Superior temporal gyrus (tissue), 1 donor: Measurements from ENCODE around the gene CD74.
"Not testable (repeated sequence)": the region's sequence is repeated elsewhere in the genome, so short reads cannot be mapped to it uniquely, and the experiment has no call there.

Source experiments
- DNase-seq: peaks from one replicate; pipeline ENCODE4 v3.0.0-alpha.2; 2016; ENCODE audit errors: extremely low spot score

Gene CD74

GRCh38 chr5:150412319-150413175 is at the start of gene CD74:
Gene CD74 (minus strand): TSS chr5:150412910. CDS start chr5:150412749, 161 bp downstream.
- peak; percentile 73 for DNase-seq

GRCh38 chr5:150461231-150461630 is 48.5 kb upstream of the CD74 start:
- DNase-seq = no peak

DNA sequence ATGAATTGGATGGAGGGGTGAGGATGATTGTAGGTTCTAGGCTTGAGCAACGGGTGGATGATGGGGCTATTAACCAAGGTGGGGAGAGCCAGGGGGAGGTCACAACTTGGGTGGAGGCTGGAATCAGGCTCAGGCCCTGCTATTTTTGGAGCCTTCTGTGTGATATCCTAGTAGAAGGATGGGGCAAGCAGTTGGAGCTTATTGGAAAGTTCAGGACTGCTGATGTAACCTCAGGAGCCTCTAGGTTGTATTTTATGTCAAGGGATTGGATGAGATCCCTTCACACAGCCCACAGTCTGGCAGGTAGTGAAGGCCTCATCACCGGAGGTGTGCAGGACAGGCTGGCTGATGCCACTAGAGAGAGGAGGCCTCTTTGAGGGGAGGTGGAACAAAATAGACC is 48.1 kb upstream of the CD74 start:
- no peak for DNase-seq

GRCh38 chr5:150458802-150459557 is 46.3 kb upstream of the CD74 start:
- peak; percentile 81 for DNase-seq

DNA sequence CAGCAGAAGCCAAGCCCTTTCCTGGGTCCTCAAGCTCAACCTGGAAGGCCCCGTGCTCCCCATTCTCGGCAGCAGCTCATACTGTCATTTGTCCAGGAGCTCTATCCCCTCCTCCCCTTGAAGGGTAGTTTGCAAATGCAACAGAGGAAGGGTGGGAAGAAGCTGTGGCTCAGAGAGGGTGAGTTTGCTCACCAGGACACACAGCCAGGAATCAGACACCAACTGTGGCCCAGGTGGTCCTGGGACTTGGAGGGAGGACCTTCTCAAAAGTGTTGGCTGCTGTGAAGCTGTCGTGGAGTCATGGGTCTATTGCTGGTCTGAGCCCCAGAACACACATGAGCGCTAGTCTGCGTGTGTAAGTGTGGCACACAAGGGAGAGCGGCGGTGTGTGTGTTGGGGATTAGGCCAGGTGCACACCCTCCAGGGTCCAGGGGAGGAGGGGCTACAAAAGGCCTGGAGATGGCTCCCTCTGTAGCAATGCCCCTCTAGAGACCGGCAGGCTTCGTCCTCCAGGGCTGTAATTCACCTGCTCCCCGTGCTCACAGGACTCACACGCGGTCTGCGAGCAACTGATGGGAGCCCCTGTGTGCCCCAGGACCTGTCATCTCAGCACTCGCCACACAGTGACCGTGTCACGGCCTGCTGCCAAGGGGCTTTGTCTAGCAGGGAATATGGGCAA is 45.0 kb upstream of the CD74 start:
- DNase-seq = no peak

DNA sequence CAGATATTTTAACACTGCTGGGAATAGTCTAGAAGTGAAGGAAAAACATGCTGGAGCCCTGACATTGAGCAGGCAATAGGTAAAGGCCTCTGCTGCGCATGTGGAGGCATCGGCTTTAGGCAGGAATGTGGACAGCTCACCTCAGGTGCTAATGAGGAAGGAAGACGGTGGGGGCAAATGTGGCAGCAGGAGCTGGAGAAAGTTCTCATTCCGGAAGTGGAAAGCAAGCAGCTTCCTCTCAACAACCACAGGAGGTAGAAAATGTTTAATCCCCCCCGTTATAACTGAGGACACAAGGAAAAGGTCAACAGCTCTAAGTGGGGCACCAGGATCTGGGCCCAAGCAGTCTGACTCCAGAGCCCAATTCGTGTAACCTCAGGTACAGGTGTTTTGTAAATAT is 44.4 kb upstream of the CD74 start:
- DNase-seq = no peak

GRCh38 chr5:150454492-150455229 is 42.0 kb upstream of the CD74 start:
- DNase-seq = no peak

- not testable (repeated sequence) for DNase-seq
Measured at GRCh38 chr5:150454027-150454426, 41.3 kb upstream of the CD74 start.

DNA sequence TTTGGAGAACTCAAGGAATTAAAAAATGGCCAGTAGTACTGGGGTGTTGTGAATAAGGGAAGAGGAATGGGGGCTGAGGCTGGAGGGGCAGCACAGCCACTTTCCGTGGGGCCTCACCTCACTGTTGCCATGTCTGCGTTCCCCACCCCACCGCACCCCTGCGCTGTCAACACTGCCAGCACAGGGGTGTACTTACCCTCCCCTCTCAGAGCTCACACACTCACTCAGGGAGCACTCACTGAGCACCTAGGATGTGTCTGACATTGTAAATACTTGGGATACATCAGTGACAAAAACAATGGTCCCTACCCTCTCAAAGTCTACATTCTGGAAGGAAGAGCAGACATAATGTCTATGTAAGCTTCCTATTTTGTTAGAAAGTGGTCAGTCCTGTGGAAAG is 40.2 kb upstream of the CD74 start:
- no peak for DNase-seq

DNA sequence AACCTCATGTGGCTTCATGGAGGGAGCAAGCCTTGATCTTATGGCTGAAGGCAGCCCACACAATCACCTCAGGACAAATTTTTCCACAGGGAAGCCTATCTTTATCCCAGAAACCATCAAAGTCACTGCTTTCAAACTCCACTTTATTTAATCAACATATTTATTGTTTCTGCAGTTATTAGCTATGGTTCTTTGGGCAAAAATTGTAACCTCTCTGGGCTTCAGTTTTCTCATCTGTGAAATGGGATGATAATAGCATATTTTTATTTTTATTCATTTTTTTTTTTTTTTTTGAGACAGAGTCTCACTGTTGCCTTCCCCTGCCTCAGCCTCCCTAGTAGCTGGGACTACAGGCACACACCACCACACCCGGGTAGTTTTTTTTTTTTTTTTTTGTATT is 38.9 kb upstream of the CD74 start:
- no peak for DNase-seq

DNA sequence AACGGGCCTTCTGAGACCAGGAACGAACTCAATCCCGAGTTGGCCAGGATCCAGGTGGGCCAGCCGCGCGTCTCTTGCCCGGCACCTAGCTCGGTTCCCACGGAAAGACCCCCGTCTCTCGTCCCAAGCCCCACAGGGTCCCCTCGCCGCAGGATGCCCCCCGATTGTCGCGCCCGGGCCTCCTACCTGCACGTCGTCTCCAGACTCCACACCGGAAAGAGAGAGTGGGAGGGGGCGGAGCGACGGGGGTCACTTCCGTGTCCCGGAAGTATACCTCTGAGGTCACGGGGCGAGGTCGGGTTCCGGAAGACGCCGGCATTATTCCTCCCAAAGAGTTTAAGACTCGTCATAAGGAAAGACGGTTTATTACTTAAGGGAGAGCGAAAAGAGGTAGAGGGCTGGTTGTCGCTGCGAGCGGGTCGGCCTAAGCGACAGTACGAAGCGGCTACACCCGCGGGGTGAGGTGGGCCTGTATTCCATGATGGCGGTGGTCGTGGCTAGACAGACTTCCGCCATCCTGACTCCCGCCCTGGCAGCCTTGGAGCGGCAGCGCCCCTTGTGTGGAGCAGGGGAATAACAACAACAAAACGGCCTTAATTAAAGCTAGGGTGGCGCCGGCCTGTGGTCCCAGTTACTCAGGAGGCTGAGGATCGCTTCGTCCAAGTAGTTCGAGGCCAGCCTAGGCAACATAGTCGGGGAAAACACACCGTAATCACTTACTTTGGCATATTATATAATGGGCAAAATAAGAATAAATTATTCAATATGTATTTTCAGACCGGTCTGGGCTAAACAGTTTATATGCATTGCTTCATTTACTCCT is 37.0 kb upstream of the CD74 start, which contains the start of gene RPS14:
RPS14 (minus strand) TSS at position 223 of the 823 bp plus-strand sequence. CDS start 2,006 bp downstream, outside the sequence.
- peak; percentile 95 for DNase-seq

- no peak for DNase-seq
Measured at GRCh38 chr5:150448952-150449516, 36.3 kb upstream of the CD74 start.

- DNase-seq = no peak
Measured at GRCh38 chr5:150448334-150448733, 35.6 kb upstream of the CD74 start.

- DNase-seq = no peak
Measured at GRCh38 chr5:150447188-150447587, 34.5 kb upstream of the CD74 start.

GRCh38 chr5:150446583-150446982 is 33.9 kb upstream of the CD74 start:
- no peak for DNase-seq

- DNase-seq = no peak
Measured at GRCh38 chr5:150446088-150446487, 33.4 kb upstream of the CD74 start.

- peak; percentile 40 for DNase-seq
Measured at GRCh38 chr5:150444770-150445169, 32.1 kb upstream of the CD74 start.

DNA sequence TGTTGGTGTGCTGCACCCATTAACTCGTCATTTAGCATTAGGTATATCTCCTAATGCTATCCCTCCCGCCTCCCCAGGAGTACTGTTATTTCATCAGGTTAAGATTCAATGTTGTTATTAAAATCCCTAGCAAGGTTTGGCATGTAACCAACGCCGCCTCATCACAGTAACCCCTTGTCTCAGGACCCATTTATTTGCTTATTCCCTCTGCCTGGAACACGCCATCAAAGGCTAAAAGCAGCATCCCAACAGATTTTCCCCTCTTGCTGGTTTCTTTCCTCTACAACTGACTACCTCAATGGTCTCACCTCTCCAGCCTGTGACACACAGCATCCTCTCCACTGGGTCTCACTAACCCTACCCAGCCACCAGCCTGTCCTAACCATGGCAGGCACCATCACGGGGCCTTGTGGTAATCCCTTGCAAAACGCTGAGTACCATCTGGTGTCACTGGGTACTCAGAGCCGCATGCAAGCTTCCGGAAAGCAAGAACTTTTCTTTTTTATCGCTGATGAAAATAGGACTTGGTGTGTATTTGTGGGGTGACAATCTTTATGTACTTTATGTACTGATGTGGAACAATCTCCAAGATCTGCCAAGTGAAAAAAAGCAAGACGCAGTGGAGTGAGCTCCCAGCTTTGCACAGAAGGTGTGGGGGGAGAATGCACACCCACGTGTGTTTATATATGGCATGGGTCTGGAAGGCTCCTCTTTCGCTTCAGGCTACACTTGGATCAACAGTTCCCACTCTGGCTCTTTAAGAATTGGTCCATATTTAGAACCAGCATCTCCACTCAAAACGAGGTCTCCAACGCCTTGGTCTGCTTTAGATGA is 30.7 kb upstream of the CD74 start:
- peak; percentile 74 for DNase-seq

- no peak for DNase-seq
Measured at GRCh38 chr5:150442699-150443080, 30.0 kb upstream of the CD74 start.
